Large intestine (tissue), 12 donors: ENCODE results near the gene INTS6. TPM values are rescaled to one million over a fixed set of nuclear protein-coding genes. Genes with fewer than 3 reads are reported as not detected.

Experiments used
- DNase-seq, 2 donors: peaks; one replicate each; pipeline versions ENCODE4 v3.0.0 to v3.0.0-alpha.2; 2013
- H3K27ac ChIP-seq: one replicate; pipeline ENCODE4 v1.5.1; 2013; ENCODE audit warnings: low read length
- H3K27me3 ChIP-seq: 2 replicates; pipeline ENCODE4 v1.6.1; 2013; ENCODE audit warnings: low read length; ENCODE audit not compliant: control insufficient read depth, insufficient read depth
- H3K36me3 ChIP-seq: 2 replicates; pipeline ENCODE4 v1.6.1; 2013; ENCODE audit warnings: low read length; ENCODE audit not compliant: control insufficient read depth, insufficient read depth
- H3K4me1 ChIP-seq: one replicate; pipeline ENCODE4 v1.6.1; 2013; ENCODE audit warnings: low read length; ENCODE audit not compliant: control insufficient read depth, insufficient read depth
- H3K4me3 ChIP-seq: one replicate; pipeline ENCODE4 v1.5.1; 2013; ENCODE audit warnings: low read length
- H3K9me3 ChIP-seq: one replicate; pipeline ENCODE4 v1.6.1; 2013; ENCODE audit warnings: mild to moderate bottlenecking, low read depth, low read length, moderate library complexity; ENCODE audit not compliant: control insufficient read depth
- WGBS: methylation state at CpG from one replicate; pipeline ENCODE4 v1.1.5; 2013; ENCODE audit warnings: low lambda C conversion rate; ENCODE audit not compliant: insufficient coverage; 5-methylcytosine and 5-hydroxymethylcytosine counted together
- long read RNA-seq, 11 donors: transcript quantifications; one replicate each; lab custom pipeline, GENCODE V29; 2026
- polyA plus RNA-seq: library from polyadenylated mRNA; unstranded; fragments of 120-200 nt; gene quantifications from one replicate; pipeline ENCODE4 v1.2.1, GENCODE V29; 2013

The INTS6 gene
- 24.4 TPM for polyA plus RNA-seq
- long read RNA-seq, donor 1, full-length matches to known transcripts, result 1 of 1 reads
- long read RNA-seq, donor 1, partial matches to known transcripts, result 0 of 1 reads
- long read RNA-seq, donor 1, other reads (novel, unspliced or antisense), result 0 of 1 reads
- long read RNA-seq, donor 2, full-length matches to known transcripts, result 3 of 3 reads
- long read RNA-seq, donor 2, partial matches to known transcripts, result 0 of 3 reads
- long read RNA-seq, donor 2, other reads (novel, unspliced or antisense), result 0 of 3 reads
- long read RNA-seq, donor 3, result 0 reads
- long read RNA-seq, donor 4, result 0 reads
- long read RNA-seq, donor 5, full-length matches to known transcripts, result 5 of 5 reads
- long read RNA-seq, donor 5, partial matches to known transcripts, result 0 of 5 reads
- long read RNA-seq, donor 5, other reads (novel, unspliced or antisense), result 0 of 5 reads
- long read RNA-seq, donor 6, full-length matches to known transcripts, result 13 of 13 reads
- long read RNA-seq, donor 6, partial matches to known transcripts, result 0 of 13 reads
- long read RNA-seq, donor 6, other reads (novel, unspliced or antisense), result 0 of 13 reads
- long read RNA-seq, donor 7, result 0 reads
- long read RNA-seq, donor 8, full-length matches to known transcripts, result 4 of 4 reads
- long read RNA-seq, donor 8, partial matches to known transcripts, result 0 of 4 reads
- long read RNA-seq, donor 8, other reads (novel, unspliced or antisense), result 0 of 4 reads
- long read RNA-seq, donor 9, partial matches to known transcripts, result 0 of 1 reads
- long read RNA-seq, donor 9, other reads (novel, unspliced or antisense), result 0 of 1 reads
- long read RNA-seq, donor 10, full-length matches to known transcripts, result 8 of 8 reads
- long read RNA-seq, donor 10, partial matches to known transcripts, result 0 of 8 reads
- long read RNA-seq, donor 10, other reads (novel, unspliced or antisense), result 0 of 8 reads
- long read RNA-seq, donor 11, full-length matches to known transcripts, result 3 of 3 reads
- long read RNA-seq, donor 11, partial matches to known transcripts, result 0 of 3 reads
- long read RNA-seq, donor 11, other reads (novel, unspliced or antisense), result 0 of 3 reads

GRCh38 chr13:51452361-51453206, at the start of gene INTS6:
Gene INTS6, minus strand, starts transcription at chr13:51453036. Its CDS starts 511 bp downstream, at chr13:51452525.
- WGBS, result no CpG with 5 or more reads among the region's 69 CpGs
- peaks cover 10% of the 10 kb centered on the region for H3K4me1 ChIP-seq
- peak within 1 kb of the TSS; percentile 95 for H3K4me3 ChIP-seq
- H3K36me3 ChIP-seq, result peaks cover 21% of the 10 kb centered on the region
- peak within 1 kb of the TSS; percentile 99 for H3K27ac ChIP-seq
- peaks cover 14% of the 10 kb centered on the region for H3K9me3 ChIP-seq
- no peaks in the 10 kb centered on the region for H3K27me3 ChIP-seq
- DNase-seq, result peak; percentile 100

- no peaks in the 10 kb centered on the region for H3K36me3 ChIP-seq
- H3K4me1 ChIP-seq, result no peaks in the 10 kb centered on the region
- no peak overlapping the region for H3K27ac ChIP-seq
- peaks cover 2% of the 10 kb centered on the region for H3K9me3 ChIP-seq
- no peak for DNase-seq
- H3K4me3 ChIP-seq, result no peak overlapping the region
- no peaks in the 10 kb centered on the region for H3K27me3 ChIP-seq
These were observed 49.4 kb upstream of the INTS6 start for GRCh38 chr13:51502153-51502651.

GRCh38 chr13:51501592-51502152, 48.8 kb upstream of the INTS6 start:
- 83% methylated on average over 1 of the region's 1 CpG for WGBS
- H3K9me3 ChIP-seq, result peaks cover 2% of the 10 kb centered on the region

GRCh38 chr13:51501096-51501495, 48.3 kb upstream of the INTS6 start:
- peaks cover 2% of the 10 kb centered on the region for H3K27me3 ChIP-seq
- DNase-seq, result no peak
- H3K4me3 ChIP-seq, result no peak overlapping the region
- no peaks in the 10 kb centered on the region for H3K36me3 ChIP-seq
- no peaks in the 10 kb centered on the region for H3K4me1 ChIP-seq
- WGBS, result no CpG with 5 or more reads among the region's 4 CpGs
- H3K27ac ChIP-seq, result no peak overlapping the region
- peaks cover 2% of the 10 kb centered on the region for H3K9me3 ChIP-seq

More at GRCh38 chr13:51501592-51502152, 48.8 kb upstream of the INTS6 start:
- DNase-seq, result no peak
- Histone ChIP-seq H3K36me3 (no peaks in the 10 kb centered on the region), H3K27ac (no peak overlapping the region), H3K4me3 (no peak overlapping the region), H3K27me3 (peaks cover 2% of the 10 kb centered on the region), H3K4me1 (no peaks in the 10 kb centered on the region)

GRCh38 chr13:51500687-51501086, 47.9 kb upstream of the INTS6 start:
- Histone ChIP-seq H3K36me3 (no peaks in the 10 kb centered on the region), H3K4me3 (no peak overlapping the region), H3K9me3 (peaks cover 2% of the 10 kb centered on the region), H3K27me3 (peaks cover 2% of the 10 kb centered on the region), H3K4me1 (no peaks in the 10 kb centered on the region), H3K27ac (no peak overlapping the region)
- DNase-seq, result no peak
- WGBS, result no CpG with 5 or more reads among the region's 2 CpGs

GRCh38 chr13:51499841-51500240, 47.0 kb upstream of the INTS6 start:
- Histone ChIP-seq H3K9me3 (peaks cover 2% of the 10 kb centered on the region), H3K27ac (no peak overlapping the region), H3K4me3 (no peak overlapping the region), H3K27me3 (peaks cover 2% of the 10 kb centered on the region), H3K36me3 (no peaks in the 10 kb centered on the region), H3K4me1 (no peaks in the 10 kb centered on the region)
- DNase-seq, result no peak
- WGBS, result no CpG with 5 or more reads among the region's 4 CpGs

GRCh38 chr13:51495316-51495715, 42.5 kb upstream of the INTS6 start:
- WGBS, result no CpG with 5 or more reads among the region's 1 CpG
- H3K27ac ChIP-seq, result no peak overlapping the region

GRCh38 chr13:51494156-51494555, 41.3 kb upstream of the INTS6 start:
- no peaks in the 10 kb centered on the region for H3K4me1 ChIP-seq
- H3K9me3 ChIP-seq, result no peaks in the 10 kb centered on the region
- peaks cover 2% of the 10 kb centered on the region for H3K27me3 ChIP-seq
- no peaks in the 10 kb centered on the region for H3K36me3 ChIP-seq
- no peak overlapping the region for H3K27ac ChIP-seq
- no peak for DNase-seq
- no peak overlapping the region for H3K4me3 ChIP-seq

More at GRCh38 chr13:51495316-51495715, 42.5 kb upstream of the INTS6 start:
- H3K27me3 ChIP-seq, result peaks cover 2% of the 10 kb centered on the region
- H3K4me1 ChIP-seq, result no peaks in the 10 kb centered on the region
- H3K9me3 ChIP-seq, result peaks cover 2% of the 10 kb centered on the region
- no peaks in the 10 kb centered on the region for H3K36me3 ChIP-seq
- no peak overlapping the region for H3K4me3 ChIP-seq
- no peak for DNase-seq

GRCh38 chr13:51488212-51488611, 35.4 kb upstream of the INTS6 start:
- Histone ChIP-seq H3K27ac (no peak overlapping the region), H3K36me3 (no peaks in the 10 kb centered on the region), H3K9me3 (no peaks in the 10 kb centered on the region), H3K4me1 (no peaks in the 10 kb centered on the region), H3K27me3 (no peaks in the 10 kb centered on the region), H3K4me3 (no peak overlapping the region)
- 100% methylated on average over 2 of the region's 2 CpGs for WGBS
- no peak for DNase-seq
